Measurements from ENCODE around the gene KRTAP1-1. TPM values are rescaled to one million over a fixed set of nuclear protein-coding genes. Genes with fewer than 3 reads are reported as not detected.
"Not testable (repeated sequence)": the region's sequence is repeated elsewhere in the genome, so short reads cannot be mapped to it uniquely, and the experiment has no call there.

The KRTAP1-1 gene, protein sequence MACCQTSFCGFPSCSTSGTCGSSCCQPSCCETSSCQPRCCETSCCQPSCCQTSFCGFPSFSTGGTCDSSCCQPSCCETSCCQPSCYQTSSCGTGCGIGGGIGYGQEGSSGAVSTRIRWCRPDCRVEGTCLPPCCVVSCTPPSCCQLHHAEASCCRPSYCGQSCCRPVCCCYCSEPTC
- total RNA-seq: not detected

DNA sequence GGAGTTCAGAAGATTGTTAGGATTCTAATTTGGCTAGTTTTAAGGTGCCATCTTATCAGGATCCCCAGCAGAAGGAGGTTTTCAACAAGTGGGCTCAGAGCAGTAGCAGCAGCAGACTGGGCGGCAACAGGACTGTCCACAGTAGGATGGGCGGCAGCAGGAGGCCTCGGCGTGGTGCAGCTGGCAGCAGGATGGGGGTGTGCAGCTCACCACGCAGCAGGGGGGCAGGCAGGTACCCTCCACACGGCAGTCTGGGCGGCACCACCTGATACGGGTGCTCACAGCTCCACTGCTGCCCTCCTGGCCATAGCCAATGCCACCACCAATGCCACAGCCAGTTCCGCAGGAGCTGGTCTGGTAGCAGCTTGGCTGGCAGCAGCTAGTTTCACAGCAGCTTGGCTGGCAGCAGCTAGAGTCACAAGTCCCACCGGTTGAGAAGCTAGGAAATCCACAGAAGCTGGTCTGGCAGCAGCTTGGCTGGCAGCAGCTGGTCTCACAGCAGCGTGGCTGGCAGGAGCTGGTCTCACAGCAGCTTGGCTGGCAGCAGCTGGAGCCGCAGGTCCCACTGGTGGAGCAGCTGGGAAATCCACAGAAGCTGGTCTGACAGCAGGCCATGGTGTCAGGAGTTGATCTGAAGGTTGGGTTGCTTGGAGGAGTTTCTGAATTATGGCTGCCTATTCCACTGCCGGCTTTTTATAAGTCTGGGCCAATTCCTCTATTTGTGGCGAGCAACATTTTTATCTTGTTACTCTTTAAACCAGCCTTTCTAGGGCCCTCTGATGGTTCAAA lies at the start of gene KRTAP1-1:
KRTAP1-1 (minus strand) TSS at position 668 of the 789 bp plus-strand sequence; CDS start at position 615, 53 bp downstream.
- peak; percentile 39 for ATAC-seq

DNA sequence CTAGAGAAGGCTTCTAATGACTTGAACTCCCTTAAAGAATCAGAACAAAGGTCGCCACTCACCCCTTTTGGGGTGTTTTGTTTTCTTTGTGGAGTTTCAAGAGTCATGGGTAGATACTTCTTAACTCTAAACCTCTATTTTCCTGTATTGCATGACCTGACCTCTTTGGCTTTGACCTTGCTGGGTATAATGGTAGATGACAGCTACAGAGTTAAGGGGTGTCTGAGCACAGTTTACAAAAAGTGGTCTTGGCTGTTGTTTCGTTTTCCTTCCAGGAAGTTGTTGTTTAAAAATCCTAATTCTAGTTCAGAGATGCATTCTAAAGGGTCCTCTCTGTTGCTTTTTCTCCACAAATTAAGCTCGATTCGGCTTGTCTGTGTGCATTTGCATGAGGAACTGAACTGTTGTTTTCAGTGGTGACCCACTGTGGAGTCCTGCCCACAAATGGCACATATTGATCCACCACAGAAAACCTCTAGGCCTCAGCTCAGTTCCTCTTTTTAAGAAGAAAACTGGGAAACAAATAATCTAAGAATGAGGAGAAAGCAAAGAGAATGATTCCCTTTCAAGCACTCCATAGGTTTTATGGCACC lies 47.6 kb upstream of the KRTAP1-1 start:
- not testable (repeated sequence) for ATAC-seq

DNA sequence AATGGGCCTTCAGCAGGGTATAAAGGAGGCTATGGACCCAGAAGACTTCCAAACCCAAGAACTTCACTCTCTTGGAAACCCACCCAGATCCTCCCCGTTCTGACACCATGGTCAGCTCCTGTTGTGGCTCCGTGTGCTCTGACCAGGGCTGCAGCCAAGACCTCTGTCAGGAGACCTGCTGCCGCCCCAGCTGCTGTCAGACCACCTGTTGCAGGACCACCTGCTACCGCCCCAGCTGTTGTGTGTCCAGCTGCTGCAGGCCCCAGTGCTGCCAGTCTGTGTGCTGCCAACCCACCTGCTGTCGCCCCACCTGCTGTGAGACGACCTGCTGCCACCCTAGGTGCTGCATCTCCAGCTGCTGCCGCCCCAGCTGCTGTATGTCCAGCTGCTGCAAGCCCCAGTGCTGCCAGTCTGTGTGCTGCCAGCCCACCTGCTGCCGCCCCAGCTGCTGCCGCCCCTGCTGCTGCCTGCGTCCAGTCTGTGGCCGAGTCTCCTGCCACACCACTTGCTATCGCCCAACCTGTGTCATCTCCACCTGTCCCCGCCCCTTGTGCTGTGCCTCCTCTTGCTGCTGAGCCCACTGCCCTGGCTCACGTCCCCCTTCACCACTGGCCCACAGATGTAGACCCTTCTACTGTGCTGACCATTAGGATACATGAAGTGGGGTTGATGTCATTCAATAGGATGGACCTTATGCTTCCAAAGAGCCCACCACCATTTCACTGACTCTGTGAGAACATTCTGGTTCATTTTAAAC lies 43.0 kb upstream of the KRTAP1-1 start, which contains the start of gene KRTAP4-7:
KRTAP4-7 (plus strand) TSS at position 51 of the 757 bp plus-strand sequence; CDS start at position 108, 57 bp downstream.
- not testable (repeated sequence) for ATAC-seq

DNA sequence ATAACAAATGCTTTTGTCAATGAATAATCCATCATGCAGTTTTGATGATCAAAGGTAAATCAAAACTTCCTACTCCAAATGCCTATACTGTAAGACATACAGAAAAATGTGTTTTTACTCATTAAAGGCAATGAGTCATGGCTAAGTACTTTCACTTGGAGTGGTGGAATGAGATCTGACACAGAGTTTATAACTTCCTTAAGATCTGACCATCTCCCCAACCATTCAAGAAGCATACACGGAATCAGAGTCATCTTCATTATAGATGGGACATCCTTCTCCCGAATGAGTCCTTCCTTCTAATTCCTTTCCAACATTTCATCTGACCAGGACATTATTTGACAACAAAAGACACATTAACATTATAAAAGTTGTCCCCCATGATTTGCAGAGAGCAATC lies 42.2 kb upstream of the KRTAP1-1 start:
- peak; percentile 52 for ATAC-seq

- ATAC-seq: no peak
Observed at GRCh38 chr17:41082626-41083025, 41.4 kb upstream of the KRTAP1-1 start.

DNA sequence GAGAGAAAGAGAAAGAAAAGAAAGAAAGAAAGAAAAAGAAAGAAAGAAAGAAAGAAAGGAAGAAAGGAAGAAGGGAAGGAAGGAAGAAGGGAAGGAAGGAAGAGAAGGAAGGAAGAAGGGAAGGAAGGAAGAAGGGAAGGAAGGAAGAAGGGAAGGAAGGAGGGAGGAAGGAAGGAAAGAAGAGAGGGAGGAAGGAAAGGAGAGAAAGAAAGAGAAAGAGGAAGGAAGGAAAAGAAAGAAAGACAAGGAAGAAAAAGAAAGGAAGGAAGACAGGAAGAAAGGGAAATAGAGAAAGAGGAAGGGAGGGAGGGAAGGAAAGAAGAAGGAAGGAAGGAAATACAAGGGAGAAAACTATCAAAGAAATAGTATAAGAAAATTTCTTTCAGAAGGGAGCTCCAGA lies 35.5 kb upstream of the KRTAP1-1 start:
- ATAC-seq: no peak

GRCh38 chr17:41073676-41074075 lies 32.4 kb upstream of the KRTAP1-1 start:
- ATAC-seq: no peak

GRCh38 chr17:41071606-41072360 lies 30.5 kb upstream of the KRTAP1-1 start:
- no peak for ATAC-seq

- ATAC-seq: no peak
Observed at GRCh38 chr17:41069031-41069430, 27.8 kb upstream of the KRTAP1-1 start.

- ATAC-seq: no peak
Observed at GRCh38 chr17:41067281-41067680, 26.0 kb upstream of the KRTAP1-1 start.

GRCh38 chr17:41065829-41066624 lies 24.8 kb upstream of the KRTAP1-1 start, which contains the start of gene KRTAP2-4:
Gene KRTAP2-4 (minus strand): TSS chr17:41065879. CDS start chr17:41065845, 34 bp downstream.
- peak; percentile 60 for ATAC-seq

GRCh38 chr17:41065016-41065689 lies 23.9 kb upstream of the KRTAP1-1 start:
- peak; percentile 17 for ATAC-seq

DNA sequence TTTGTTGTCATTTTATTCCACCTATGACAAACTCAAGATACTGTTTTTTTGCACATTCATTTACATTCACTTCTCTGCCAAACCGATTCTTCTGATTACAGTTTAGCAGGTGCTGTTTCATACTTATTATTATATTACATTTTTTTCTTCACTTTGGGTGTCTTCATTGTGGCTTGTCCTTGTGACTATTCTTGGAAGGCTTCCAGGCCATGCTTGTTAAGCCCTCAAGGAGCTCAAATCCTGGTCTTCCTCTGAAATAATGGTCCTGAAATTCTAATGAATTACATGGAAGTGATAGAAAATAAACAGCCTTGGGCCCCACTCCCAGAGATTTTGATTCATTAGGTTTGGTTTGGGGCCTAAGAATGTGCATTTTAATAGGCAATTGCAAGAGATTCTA lies 23.1 kb upstream of the KRTAP1-1 start:
- ATAC-seq: no peak

DNA sequence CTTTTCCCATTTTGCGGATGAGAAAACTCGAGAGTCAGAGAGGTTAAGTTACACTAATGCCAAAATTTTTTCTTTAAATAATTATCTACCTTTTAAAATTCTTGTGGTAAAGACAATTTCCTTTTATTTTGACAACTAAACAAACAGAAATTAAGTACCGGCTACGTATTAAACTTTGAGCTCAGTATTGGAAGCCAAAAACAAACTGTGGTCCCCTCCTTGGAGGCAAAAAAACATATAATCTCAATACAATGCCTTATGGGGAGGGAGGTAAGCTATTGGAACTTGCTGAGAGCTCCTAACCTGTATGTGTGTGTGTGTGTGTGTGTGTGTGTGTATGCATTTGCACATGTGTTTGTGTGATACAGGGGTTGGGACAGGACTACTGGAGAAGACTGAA lies 22.2 kb upstream of the KRTAP1-1 start:
- no peak for ATAC-seq

DNA sequence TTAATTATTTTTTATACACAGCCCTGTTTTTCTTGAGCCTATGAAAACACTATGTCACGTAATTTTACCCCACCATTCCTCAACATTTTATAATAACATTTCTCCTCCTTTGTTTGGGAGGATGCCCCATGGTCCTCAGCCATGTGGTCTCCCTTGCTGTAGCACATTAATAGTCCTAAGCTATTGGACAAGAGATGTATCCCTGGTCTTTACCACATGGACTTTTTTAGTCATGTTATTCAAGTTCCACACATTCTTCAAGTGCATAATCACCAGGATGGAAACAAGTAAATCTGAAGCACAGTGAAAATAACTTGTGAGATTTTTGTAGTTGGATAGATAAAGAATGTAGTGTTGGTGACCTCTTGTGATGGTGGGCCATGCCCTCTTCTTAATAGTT lies 20.7 kb upstream of the KRTAP1-1 start:
- no peak for ATAC-seq

- ATAC-seq: peak; percentile 8
Observed at GRCh38 chr17:41060052-41060604, 18.9 kb upstream of the KRTAP1-1 start, which contains the start of gene KRTAP2-3. Gene KRTAP2-3 (minus strand): TSS chr17:41060114. CDS start chr17:41060050, 64 bp downstream.

- not testable (repeated sequence) for ATAC-seq
Observed at GRCh38 chr17:41059276-41060051, 18.2 kb upstream of the KRTAP1-1 start.

DNA sequence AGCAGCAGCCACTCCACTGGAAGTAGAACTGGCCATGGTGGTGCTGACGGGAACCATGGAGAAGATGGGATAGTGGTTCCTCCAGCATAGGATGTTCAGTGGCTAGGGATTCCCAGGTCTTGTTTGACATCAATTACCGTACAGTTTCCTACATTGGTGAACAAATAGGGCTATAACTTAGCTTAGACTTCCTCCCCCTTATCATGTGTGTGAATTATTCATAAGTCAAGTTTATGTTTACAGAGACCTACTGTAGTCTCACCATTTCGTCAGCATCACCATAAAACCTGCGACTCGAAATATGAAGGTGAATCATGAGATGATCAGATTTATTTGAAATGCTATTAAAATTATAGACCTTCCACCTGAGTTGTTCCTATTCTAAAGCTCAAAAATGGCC lies 17.5 kb upstream of the KRTAP1-1 start:
- no peak for ATAC-seq

DNA sequence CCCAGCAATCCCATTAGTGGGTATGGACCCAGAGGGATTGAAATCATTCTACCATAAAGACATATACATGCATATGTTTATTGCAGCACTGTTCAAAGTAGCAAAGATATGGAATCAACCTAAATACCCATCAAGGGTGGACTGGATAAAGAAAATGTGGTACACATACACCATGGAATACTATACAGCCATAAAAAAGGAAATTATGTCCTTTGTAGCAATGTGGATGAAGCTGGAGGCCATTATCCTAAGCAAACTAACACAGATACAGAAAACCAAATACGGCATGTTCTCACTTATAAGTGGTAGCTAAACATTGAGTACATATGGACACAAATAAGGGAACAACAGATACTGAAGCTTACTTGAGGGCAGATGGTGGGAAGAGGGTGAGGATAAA lies 16.3 kb upstream of the KRTAP1-1 start:
- no peak for ATAC-seq
